HCT116 (cell line): ENCODE results near the gene FOXN3. TPM values are rescaled to one million over a fixed set of nuclear protein-coding genes. Genes with fewer than 3 reads are reported as not detected.

Experiments
- ATAC-seq: fragments of 200-7000 bp; cut with Tn5 transposase; 2 replicates; pipeline ENCODE4 v1.9.1; 2020; ENCODE audit warnings: mild to moderate bottlenecking, moderate library complexity
- BruUV-seq: library from RNA; stranded (reverse); fragments of 400-500 nt; replicated peaks from 2 replicates; lab custom pipeline; 2021; lab: Mats Ljungman, UMichigan
- CTCF ChIA-PET: fragments of 300-600 bp; sonication (Branson Sonifier 250); formaldehyde crosslinking; loops from one replicate; lab custom pipeline; 2021; ENCODE audit warnings: antibody characterized with exemption; lab: Charles Lee
- POLR2A ChIA-PET: fragments of 300-600, 350-600 bp; sonication (Branson Sonifier 250); formaldehyde crosslinking; loops from one replicate; lab custom pipeline; 2021; ENCODE audit warnings: antibody characterized with exemption; lab: Charles Lee
- RAD21 ChIA-PET, 2 experiments: fragments of 300-600 bp; sonication (Branson Sonifier 250); formaldehyde crosslinking; loops; one replicate each; lab custom pipeline; 2023; ENCODE audit warnings: low total read pairs in 2 of 2; ENCODE audit not compliant: uncharacterized antibody in 2 of 2, unreplicated experiment in 2 of 2, low non-redundant PET in 1 of 2; lab: Charles Lee
- DNase-seq: peaks from one replicate; pipeline ENCODE4 v3.0.0-alpha.2; 2010; ENCODE audit warnings: low read depth, low spot score
- H2AFZ ChIP-seq: fragments of 200-600 bp; shearing (Covaris generic), sonication (generic); 2 replicates; pipeline ENCODE4 v1.6.1; 2017; ENCODE audit warnings: low read depth, mixed run types, mixed read lengths, antibody characterized with exemption, low read length; ENCODE audit not compliant: poor library complexity, severe bottlenecking
- H3K27ac ChIP-seq: 2 replicates; pipeline ENCODE4 v1.5.1; 2012; ENCODE audit warnings: low read depth, low read length
- H3K27me3 ChIP-seq: fragments of 200-600 bp; sonication (generic); 2 replicates; pipeline ENCODE4 v1.6.1; 2016; ENCODE audit warnings: mixed run types, low read length, mixed read lengths; ENCODE audit not compliant: insufficient read depth
- H3K36me3 ChIP-seq, 2 experiments: fragments of 200-500 bp in 1 of 2; fragments of 200-600 bp in 1 of 2; sonication (Bioruptor generic) in 1 of 2; sonication (generic) in 1 of 2; 2 replicates each; pipeline versions ENCODE4 v1.5.1 to v1.6.1; 2014 to 2016; ENCODE audit warnings: low read length in 2 of 2, inconsistent platforms in 1 of 2, mixed read lengths in 1 of 2, mixed run types in 1 of 2; ENCODE audit not compliant: insufficient read depth in 2 of 2, control insufficient read depth in 1 of 2
- H3K4me1 ChIP-seq, 2 experiments: fragments of 200-600 bp in 1 of 2; sonication (generic) in 1 of 2; 2 replicates each; pipeline versions ENCODE4 v1.5.1 to v1.6.1; 2012 to 2017; ENCODE audit warnings: low read length in 2 of 2, inconsistent platforms in 1 of 2, mild to moderate bottlenecking in 1 of 2, mixed read lengths in 1 of 2, mixed run types in 1 of 2, moderate library complexity in 1 of 2; ENCODE audit not compliant: insufficient read depth in 2 of 2, control insufficient read depth in 1 of 2
- H3K4me2 ChIP-seq: fragments of 200-600 bp; sonication (generic); 2 replicates; pipeline ENCODE4 v1.6.1; 2017; ENCODE audit warnings: mixed run types, low read length, mixed read lengths
- H3K4me3 ChIP-seq, 2 experiments: fragments of 200-600 bp in 1 of 2; sonication (generic) in 1 of 2; replicated peaks in 1 of 2; 2 replicates each; pipeline ENCODE4 v1.5.1; 2011 to 2016; ENCODE audit warnings: low read length in 2 of 2, control low read depth in 1 of 2, low read depth in 1 of 2, mild to moderate bottlenecking in 1 of 2, mixed read lengths in 1 of 2, mixed run types in 1 of 2
- H3K79me2 ChIP-seq: fragments of 200-600 bp; sonication (generic); 2 replicates; pipeline ENCODE4 v1.6.1; 2017; ENCODE audit warnings: mild to moderate bottlenecking, mixed run types, low read length, moderate library complexity, mixed read lengths; ENCODE audit not compliant: insufficient read depth
- H3K9ac ChIP-seq: fragments of 200-600 bp; sonication (generic); 2 replicates; pipeline ENCODE4 v1.6.1; 2016; ENCODE audit warnings: low read length, mixed read lengths
- H3K9me2 ChIP-seq: fragments of 200-600 bp; sonication (generic), shearing (Covaris generic); 2 replicates; pipeline ENCODE4 v1.6.1; 2017; ENCODE audit warnings: mixed run types, mild to moderate bottlenecking, moderate library complexity; ENCODE audit not compliant: insufficient read depth
- H3K9me3 ChIP-seq, 2 experiments: fragments of 200-500 bp in 1 of 2; fragments of 200-600 bp in 1 of 2; sonication (Bioruptor generic) in 1 of 2; sonication (generic) in 1 of 2; 2 replicates each; pipeline ENCODE4 v1.6.1; 2014 to 2017; ENCODE audit warnings: low read length in 2 of 2, mixed read lengths in 2 of 2, inconsistent platforms in 1 of 2, low read depth in 1 of 2, mild to moderate bottlenecking in 1 of 2, mixed run types in 1 of 2, moderate library complexity in 1 of 2; ENCODE audit not compliant: control insufficient read depth in 1 of 2, insufficient read depth in 1 of 2
- H4K20me1 ChIP-seq: fragments of 200-600 bp; sonication (generic), shearing (Covaris generic); 2 replicates; pipeline ENCODE4 v1.6.1; 2017; ENCODE audit warnings: mixed run types, mild to moderate bottlenecking, moderate library complexity; ENCODE audit not compliant: insufficient read depth
- CTCF ChIP-seq, 3 experiments: fragments of 200-600 bp in 1 of 3; sonication (generic) in 1 of 3; IDR thresholded peaks in 2 of 3; conservative IDR thresholded peaks in 1 of 3; 2 replicates each; pipeline ENCODE4 v1.5.1; 2012 to 2017; ENCODE audit warnings: low read depth in 2 of 3, low read length in 2 of 3, antibody characterized with exemption in 1 of 3, borderline replicate concordance in 1 of 3, control low read depth in 1 of 3, mild to moderate bottlenecking in 1 of 3, mixed read lengths in 1 of 3, mixed run types in 1 of 3, moderate library complexity in 1 of 3; ENCODE audit not compliant: insufficient read depth in 1 of 3
- EGR1 ChIP-seq: IDR thresholded peaks from 2 replicates; pipeline ENCODE4 v1.6.1; 2012; ENCODE audit warnings: low read depth
- ELF1 ChIP-seq: IDR thresholded peaks from 2 replicates; pipeline ENCODE4 v1.6.1; 2012; ENCODE audit warnings: low read depth, borderline replicate concordance
- EZH2 ChIP-seq: fragments of 200-600 bp; sonication (generic); IDR thresholded peaks from 2 replicates; pipeline ENCODE4 v1.6.1; 2017; ENCODE audit warnings: antibody characterized with exemption, mixed run types
- EZH2phosphoT487 ChIP-seq: fragments of 200-600 bp; IDR thresholded peaks from 2 replicates; pipeline ENCODE4 v1.6.1; 2018; ENCODE audit warnings: antibody characterized with exemption, borderline replicate concordance
- JUND ChIP-seq: IDR thresholded peaks from 2 replicates; pipeline ENCODE4 v1.6.1; 2012
- POLR2AphosphoS5 ChIP-seq: IDR thresholded peaks from 2 replicates; pipeline ENCODE4 v1.6.1; 2011; ENCODE audit warnings: mild to moderate bottlenecking, low read depth, low read length, moderate library complexity
- RAD21 ChIP-seq: IDR thresholded peaks from 2 replicates; pipeline ENCODE4 v1.6.1; 2012; ENCODE audit warnings: low read depth, mild to moderate bottlenecking
- SIN3A ChIP-seq: IDR thresholded peaks from 2 replicates; pipeline ENCODE4 v1.6.1; 2012; ENCODE audit warnings: low read depth
- SRF ChIP-seq: IDR thresholded peaks from 2 replicates; pipeline ENCODE4 v1.6.1; 2012; ENCODE audit warnings: low read depth
- TCF7L2 ChIP-seq: IDR thresholded peaks from 2 replicates; pipeline ENCODE4 v1.7.0; 2011; ENCODE audit warnings: borderline replicate concordance, inconsistent platforms; ENCODE audit not compliant: insufficient read depth, insufficient read length; ENCODE audit errors: extremely low read depth
- YY1 ChIP-seq: IDR thresholded peaks from 2 replicates; pipeline ENCODE4 v1.6.1; 2011; ENCODE audit warnings: low read length, low read depth, moderate library complexity, mild to moderate bottlenecking; ENCODE audit not compliant: insufficient replicate concordance; ENCODE audit errors: extremely low read depth
- ZNF274 ChIP-seq: fragments of 200-500 bp; sonication (Bioruptor generic); IDR thresholded peaks from 2 replicates; pipeline ENCODE4 v1.6.1; 2014; ENCODE audit warnings: mild to moderate bottlenecking, low read depth, low read length, inconsistent platforms
- intact Hi-C: fragments of 100-400 bp; cut with micrococcal nuclease; formaldehyde crosslinking; loops from 2 replicates; pipeline ENCODE4 v1.10.0; 2022
- total RNA-seq: library from RNA; stranded (reverse); gene quantifications from one replicate; pipeline ENCODE4 v1.2.1, GENCODE V29; 2021; ENCODE audit not compliant: unreplicated experiment
- TF ChIP-seq, protein P1 (sequence below): IDR thresholded peaks from 2 replicates; pipeline ENCODE4 v1.6.1; 2012

FOXN3 gene
- total RNA-seq, 1 experiment from 2014 or later = 20.0 TPM

DNA sequence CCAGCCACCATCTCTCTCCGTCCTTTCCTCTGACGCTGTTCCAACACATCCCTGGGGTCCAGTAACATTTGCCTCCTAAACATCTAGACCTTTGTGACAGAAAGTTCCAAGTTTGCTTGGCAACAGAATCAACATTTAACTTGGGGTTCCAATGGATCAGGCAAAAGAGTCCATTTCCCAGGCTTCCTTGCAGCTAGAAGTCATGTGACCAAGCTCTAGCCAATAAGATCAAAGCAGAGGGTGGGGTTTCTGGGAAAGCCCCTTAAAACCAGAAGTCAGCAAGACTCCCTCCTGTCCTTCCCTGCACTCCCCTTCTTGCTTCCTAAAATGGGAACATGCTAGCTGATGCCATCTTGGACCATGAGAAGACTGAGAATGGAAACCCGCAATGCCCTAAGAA lies 14.7 kb downstream of the FOXN3 start:
- H3K9me3 ChIP-seq = no peaks in the 10 kb centered on the region
- POLR2A ChIA-PET = no interaction called here

More for the DNA sequence above, 14.7 kb downstream of the FOXN3 start:
- no peak for ATAC-seq
- Histone ChIP-seq H3K9ac (no peak overlapping the region), H3K4me3 (no peak overlapping the region), H3K79me2 (no peaks in the 10 kb centered on the region), H3K36me3 (no peaks in the 10 kb centered on the region), H3K27me3 (no peaks in the 10 kb centered on the region), H3K27ac (no peak overlapping the region), H3K4me2 (no peak overlapping the region), H3K4me1 (no peaks in the 10 kb centered on the region), H3K9me2 (no peaks in the 10 kb centered on the region), H4K20me1 (no peaks in the 10 kb centered on the region), H2AFZ (no peak overlapping the region)
- BruUV-seq = no TSS peak
- ChIA-PET RAD21 (interaction anchor here in 1 of 2 experiments (0.5 kb wide), 1 partner anchor 165 kb away, joined by 4 read pairs; no protein-coding TSS in a partner anchor), CTCF (no interaction called here)
- no peak for TF ChIP-seq TCF7L2
- no peak for TF ChIP-seq ZNF274
- no peak for TF ChIP-seq SIN3A
- TF ChIP-seq EZH2phosphoT487 = no peak
- TF ChIP-seq POLR2AphosphoS5 = no peak
- no peak for TF ChIP-seq RAD21
- TF ChIP-seq EGR1 = no peak
- no peak for TF ChIP-seq ELF1
- TF ChIP-seq JUND = no peak
- TF ChIP-seq, protein P1, sequence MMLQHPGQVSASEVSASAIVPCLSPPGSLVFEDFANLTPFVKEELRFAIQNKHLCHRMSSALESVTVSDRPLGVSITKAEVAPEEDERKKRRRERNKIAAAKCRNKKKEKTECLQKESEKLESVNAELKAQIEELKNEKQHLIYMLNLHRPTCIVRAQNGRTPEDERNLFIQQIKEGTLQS = no peak
- no peak for TF ChIP-seq SRF
- no peak for TF ChIP-seq EZH2
- no peak for TF ChIP-seq CTCF (IDR thresholded peaks at IDR 0.05 in 2 of 3, conservative IDR thresholded peaks at IDR 0.05 in 1 of 3; ENCODE audit: borderline replicate concordance in 1 of 3, insufficient read depth in 1 of 3, low read depth in 2 of 3, low read length in 2 of 3)
- TF ChIP-seq YY1 = no peak
- no peak for DNase-seq
- intact Hi-C loops = no loop called here
